H1 (cell line): ENCODE data around the gene PTCHD4. TPM values are rescaled to one million over a fixed set of nuclear protein-coding genes. Genes with fewer than 3 reads are reported as not detected.

Experiments
- CTCF ChIA-PET: fragments of 300-600 bp; sonication (Branson Sonifier 250); formaldehyde crosslinking; loops from one replicate; lab custom pipeline; 2021; ENCODE audit not compliant: partially characterized antibody; lab: Charles Lee
- POLR2A ChIA-PET: fragments of 300-600 bp; sonication (Branson Sonifier 250); formaldehyde crosslinking; loops from one replicate; lab custom pipeline; 2021; ENCODE audit warnings: inconsistent platforms; ENCODE audit not compliant: partially characterized antibody; lab: Charles Lee
- DNase-seq, 2 experiments: peaks; one replicate each; pipeline versions ENCODE4 v3.0.0 to v3.0.0-alpha.2; 2010 to 2022; ENCODE audit warnings: low spot score in 2 of 2, low read depth in 1 of 2, mixed read lengths in 1 of 2
- FAIRE-seq: peaks from 2 replicates; lab custom pipeline; 2011; peaks lifted over from hg19 to GRCh38; lab: Jason Lieb, UNC
- H2AFZ ChIP-seq: 2 replicates; pipeline ENCODE4 v1.8.1; 2012; ENCODE audit warnings: low read length, inconsistent platforms
- H2AK5ac ChIP-seq: 2 replicates; pipeline ENCODE4 v1.6.1; 2013; ENCODE audit warnings: low read depth, low read length
- H2BK120ac ChIP-seq: replicated peaks from 2 replicates; pipeline ENCODE3; 2013; ENCODE audit warnings: low read depth, low read length, inconsistent platforms
- H2BK12ac ChIP-seq: 2 replicates; pipeline ENCODE4 v1.6.1; 2013; ENCODE audit warnings: low read depth, low read length
- H2BK15ac ChIP-seq: 2 replicates; pipeline ENCODE4 v1.6.1; 2013; ENCODE audit warnings: low read length
- H2BK20ac ChIP-seq: 2 replicates; pipeline ENCODE4 v1.6.1; 2013; ENCODE audit warnings: low read length
- H2BK5ac ChIP-seq: 2 replicates; pipeline ENCODE4 v1.6.1; 2013; ENCODE audit warnings: low read depth, low read length
- H3K14ac ChIP-seq: 2 replicates; pipeline ENCODE4 v1.6.1; 2013; ENCODE audit warnings: inconsistent platforms; ENCODE audit not compliant: insufficient read length
- H3K18ac ChIP-seq: 2 replicates; pipeline ENCODE4 v1.6.1; 2013; ENCODE audit warnings: low read length; ENCODE audit errors: extremely low read depth
- H3K23ac ChIP-seq: 2 replicates; pipeline ENCODE4 v1.6.1; 2013; ENCODE audit warnings: inconsistent platforms; ENCODE audit not compliant: insufficient read length
- H3K23me2 ChIP-seq: 2 replicates; pipeline ENCODE4 v1.6.1; 2013; ENCODE audit warnings: low read depth, low read length
- H3K27ac ChIP-seq: 2 replicates; pipeline ENCODE4 v1.6.1; 2011; ENCODE audit warnings: low read depth, low read length, inconsistent platforms
- H3K27me3 ChIP-seq, 4 experiments: replicated peaks in 1 of 4; 1 replicate in 1 of 4; 2 replicates in 3 of 4; pipeline versions ENCODE4 v1.6.1 to v1.8.1; 2011 to 2013; ENCODE audit warnings: low read length in 3 of 4, mild to moderate bottlenecking in 3 of 4, inconsistent platforms in 2 of 4, mixed read lengths in 2 of 4, moderate library complexity in 1 of 4; ENCODE audit not compliant: control insufficient read depth in 3 of 4, insufficient read depth in 3 of 4; ENCODE audit errors: extremely low read depth in 1 of 4
- H3K36me3 ChIP-seq, 4 experiments: 2 replicates each; pipeline versions ENCODE4 v1.6.1 to v1.8.1; 2011 to 2013; ENCODE audit warnings: mild to moderate bottlenecking in 4 of 4, low read length in 3 of 4, moderate library complexity in 2 of 4, control low read depth in 1 of 4, inconsistent platforms in 1 of 4; ENCODE audit not compliant: insufficient read depth in 4 of 4, control insufficient read depth in 2 of 4
- H3K4ac ChIP-seq: replicated peaks from 2 replicates; pipeline ENCODE3; 2013; ENCODE audit warnings: low read length, low read depth, mixed read lengths, inconsistent platforms; ENCODE audit not compliant: insufficient read length
- H3K4me1 ChIP-seq, 4 experiments: replicated peaks in 1 of 4; 1 replicate in 1 of 4; 2 replicates in 3 of 4; pipeline versions ENCODE4 v1.6.1 to v1.8.1; 2011 to 2013; ENCODE audit warnings: low read length in 3 of 4, inconsistent platforms in 2 of 4, mixed read lengths in 1 of 4; ENCODE audit not compliant: insufficient read depth in 4 of 4, control insufficient read depth in 3 of 4
- H3K4me2 ChIP-seq, 2 experiments: 2 replicates each; pipeline versions ENCODE4 v1.6.1 to v1.8.1; 2011 to 2013; ENCODE audit warnings: low read depth in 2 of 2, low read length in 2 of 2, control low read depth in 1 of 2, inconsistent platforms in 1 of 2, mild to moderate bottlenecking in 1 of 2; ENCODE audit not compliant: insufficient read depth in 1 of 2
- H3K4me3 ChIP-seq, 4 experiments: fragments of 200-600, 300-600 bp in 1 of 4; sonication (generic), shearing (Covaris generic), sonication (Bioruptor Twin) in 1 of 4; 2 replicates each; pipeline versions ENCODE4 v1.5.1 to v1.8.1; 2011 to 2016; ENCODE audit warnings: low read length in 4 of 4, low read depth in 3 of 4, control low read depth in 2 of 4, inconsistent platforms in 2 of 4, mild to moderate bottlenecking in 2 of 4, mixed read lengths in 1 of 4, moderate library complexity in 1 of 4; ENCODE audit not compliant: insufficient read depth in 2 of 4; ENCODE audit errors: extremely low read depth in 1 of 4
- H3K56ac ChIP-seq: replicated peaks from 2 replicates; pipeline ENCODE3; 2013; ENCODE audit warnings: low read depth, mild to moderate bottlenecking, mixed read lengths, low read length, inconsistent platforms; ENCODE audit not compliant: insufficient read length
- H3K79me1 ChIP-seq: 2 replicates; pipeline ENCODE4 v1.6.1; 2013; ENCODE audit warnings: low read depth, low read length, control low read depth
- H3K79me2 ChIP-seq, 2 experiments: 2 replicates each; pipeline versions ENCODE4 v1.6.1 to v1.8.1; 2012 to 2013; ENCODE audit warnings: low read length in 2 of 2, mild to moderate bottlenecking in 2 of 2, inconsistent platforms in 1 of 2; ENCODE audit not compliant: insufficient read depth in 2 of 2, control insufficient read depth in 1 of 2
- H3K9ac ChIP-seq, 4 experiments: replicated peaks in 1 of 4; 1 replicate in 1 of 4; 2 replicates in 3 of 4; pipeline versions ENCODE4 v1.6.1 to v1.8.1; 2011 to 2013; ENCODE audit warnings: low read depth in 3 of 4, low read length in 3 of 4, control low read depth in 2 of 4, mild to moderate bottlenecking in 2 of 4, moderate library complexity in 2 of 4, inconsistent platforms in 1 of 4; ENCODE audit errors: extremely low read depth in 1 of 4
- H3K9me3 ChIP-seq, 2 experiments: 2 replicates each; pipeline versions ENCODE4 v1.6.1 to v1.8.1; 2012 to 2013; ENCODE audit warnings: mild to moderate bottlenecking in 2 of 2, moderate library complexity in 2 of 2, control low read depth in 1 of 2, inconsistent platforms in 1 of 2, low read depth in 1 of 2, low read length in 1 of 2, mixed read lengths in 1 of 2; ENCODE audit not compliant: insufficient read depth in 2 of 2
- H4K20me1 ChIP-seq, 2 experiments: replicated peaks in 1 of 2; 2 replicates each; pipeline versions ENCODE3 to v1.8.1; 2011 to 2013; ENCODE audit warnings: inconsistent platforms in 2 of 2, low read length in 2 of 2, mild to moderate bottlenecking in 1 of 2; ENCODE audit not compliant: insufficient read depth in 2 of 2, control insufficient read depth in 1 of 2
- H4K5ac ChIP-seq: 2 replicates; pipeline ENCODE4 v1.6.1; 2013; ENCODE audit warnings: low read length, low read depth, mixed read lengths, inconsistent platforms; ENCODE audit not compliant: insufficient read length
- H4K8ac ChIP-seq: 2 replicates; pipeline ENCODE4 v1.8.0; 2013; ENCODE audit warnings: mild to moderate bottlenecking, moderate library complexity, low read length, inconsistent platforms; ENCODE audit not compliant: insufficient read depth; ENCODE audit errors: extremely low read depth
- H4K91ac ChIP-seq: replicated peaks from 2 replicates; pipeline ENCODE3; 2013; ENCODE audit warnings: low read length, mixed read lengths, inconsistent platforms; ENCODE audit not compliant: insufficient read length
- BACH1 ChIP-seq: IDR thresholded peaks from 2 replicates; pipeline ENCODE4 v1.6.1; 2012; ENCODE audit warnings: low read length, improper control_type of control experiment
- CBX5 ChIP-seq: fragments of 300-800, 300-1000 bp; sonication (generic); IDR thresholded peaks from 2 replicates; pipeline ENCODE4 v1.7.1; 2016; ENCODE audit warnings: antibody characterized with exemption, low read length, low read depth
- CBX8 ChIP-seq: fragments of 300-800, 300-1000 bp; sonication (generic); IDR thresholded peaks from 2 replicates; pipeline ENCODE4 v1.7.1; 2016; ENCODE audit warnings: low read depth, low read length, borderline replicate concordance
- CTBP2 ChIP-seq: IDR thresholded peaks from 2 replicates; pipeline ENCODE4 v1.7.0; 2011; ENCODE audit warnings: borderline replicate concordance, mild to moderate bottlenecking, moderate library complexity, mixed read lengths, low read length; ENCODE audit not compliant: insufficient read depth, insufficient read length
- CTCF ChIP-seq, 3 experiments: IDR thresholded peaks; 1 replicate in 2 of 3; 2 replicates in 1 of 3; pipeline versions ENCODE4 v1.5.1 to v1.6.1; 2011; ENCODE audit warnings: low read length in 3 of 3, mild to moderate bottlenecking in 3 of 3, inconsistent platforms in 2 of 3, low read depth in 1 of 3, moderate library complexity in 1 of 3; ENCODE audit not compliant: insufficient read depth in 1 of 3; ENCODE audit errors: control extremely low read depth in 1 of 3
- JUN ChIP-seq: IDR thresholded peaks from 2 replicates; pipeline ENCODE4 v1.6.1; 2011; ENCODE audit warnings: low read depth, mild to moderate bottlenecking, improper control_type of control experiment, low read length
- RXRA ChIP-seq: IDR thresholded peaks from 2 replicates; pipeline ENCODE4 v1.6.1; 2011; ENCODE audit warnings: low read depth, mild to moderate bottlenecking, low read length, moderate library complexity; ENCODE audit not compliant: insufficient read depth
- SIRT6 ChIP-seq: IDR thresholded peaks from one replicate; pipeline ENCODE4 v1.7.1; 2012; ENCODE audit warnings: low read length, inconsistent platforms
- WGBS, 2 experiments: shearing (Covaris generic) in 1 of 2; methylation state at CpG; one replicate each; pipeline versions ENCODE4 v1.1.6 to v1.1.7; 2013 to 2015; ENCODE audit warnings: low lambda C conversion rate in 2 of 2, mixed read lengths in 2 of 2, inconsistent platforms in 1 of 2, low coverage in 1 of 2, missing lambda C conversion rate in 1 of 2; ENCODE audit not compliant: insufficient replicate concordance in 2 of 2, insufficient coverage in 1 of 2, insufficient read length in 1 of 2; ENCODE audit errors: extremely low coverage in 1 of 2, missing lambda C conversion rate in 1 of 2; 5-methylcytosine and 5-hydroxymethylcytosine counted together
- polyA plus RNA-seq, 7 experiments: library from polyadenylated mRNA; depleted of rRNA in 3 of 7; stranded (reverse) in 5 of 7; unstranded in 2 of 7; fragments of >200 nt in 5 of 7; fragments of 200-250 nt in 2 of 7; gene quantifications; 1 replicate in 5 of 7; 2 replicates in 1 of 7; 4 replicates in 1 of 7; pipeline versions ENCODE4 v1.2.1 to v1.2.3, GENCODE V29; 2011 to 2013; ENCODE audit warnings: missing spikeins in 2 of 7, mixed read lengths in 2 of 7
- total RNA-seq: library from RNA; stranded (reverse); fragmentation: NEBNext Ultra II Directional; extraction: Animal tissue kit (Norgen Biotek cat#: 25700); gene quantifications from 2 replicates; pipeline ENCODE4 v1.2.1, GENCODE V29; 2021
- TF ChIP-seq, protein P1 (sequence below): IDR thresholded peaks from 2 replicates; pipeline ENCODE4 v1.6.1; 2012; ENCODE audit warnings: inconsistent platforms

Gene PTCHD4
- total and polyA plus RNA-seq, 2 of the 8 experiments (the other 6 are each of a cell fraction or from before 2014, with no cell fraction given) = 0.17 to 0.37 TPM

DNA sequence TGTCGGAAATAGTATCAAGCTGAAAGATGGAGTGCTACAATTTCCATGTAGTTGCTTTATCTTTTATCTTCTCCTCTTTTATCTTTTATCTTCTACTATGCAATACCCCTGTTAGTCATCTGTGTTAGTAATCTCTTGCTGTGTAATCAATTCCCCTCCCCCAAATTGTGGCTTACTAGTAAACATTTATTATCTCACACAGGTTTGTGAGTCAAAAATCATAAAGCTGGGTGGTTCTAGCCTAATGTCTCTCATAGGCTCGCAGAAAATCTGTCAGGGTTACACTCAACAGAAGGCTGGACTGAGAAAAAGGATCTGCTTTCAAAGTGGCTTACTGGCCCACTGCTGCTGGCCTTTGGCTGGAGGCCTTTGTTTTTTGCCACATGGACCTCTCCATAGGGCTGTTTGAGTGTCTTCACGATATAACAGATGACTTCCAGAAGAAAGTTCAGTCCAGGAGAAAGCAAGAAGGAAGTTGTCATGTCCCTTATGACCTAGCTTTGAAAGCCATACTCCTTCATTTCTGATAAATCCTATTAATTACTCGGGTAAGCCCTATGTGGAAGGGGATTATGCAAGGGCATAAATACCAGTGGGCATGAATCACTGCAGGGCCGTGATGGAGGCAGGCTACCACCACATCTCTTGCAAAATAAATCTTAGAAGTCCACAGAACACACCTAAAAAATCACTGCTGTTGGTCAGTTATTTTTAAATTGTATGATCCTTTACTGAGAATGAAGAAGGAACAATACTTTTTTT lies 24.5 kb upstream of the PTCHD4 start:
- no peak overlapping the region for H2AFZ ChIP-seq
- no peak overlapping the region for H4K8ac ChIP-seq
- no peak overlapping the region for H3K4ac ChIP-seq
- no peak overlapping the region for H3K4me3 ChIP-seq
- H3K23ac ChIP-seq = no peak overlapping the region
- ChIA-PET CTCF (no interaction called here), POLR2A (no interaction called here)
- H3K36me3 ChIP-seq = no peaks in the 10 kb centered on the region
- no peak overlapping the region for H3K9ac ChIP-seq
- H2BK120ac ChIP-seq = no peak overlapping the region
- no peak overlapping the region for H4K91ac ChIP-seq
- H3K79me2 ChIP-seq = no peaks in the 10 kb centered on the region
- no peak overlapping the region for H2BK15ac ChIP-seq
- no peaks in the 10 kb centered on the region for H3K23me2 ChIP-seq
- H3K4me1 ChIP-seq = no peaks in the 10 kb centered on the region
- no peak overlapping the region for H3K4me2 ChIP-seq
- H3K9me3 ChIP-seq = no peaks in the 10 kb centered on the region
- FAIRE-seq (no peak), DNase-seq (no peak)
- H2BK20ac ChIP-seq = no peak overlapping the region
- H3K56ac ChIP-seq = no peak overlapping the region
- no peaks in the 10 kb centered on the region for H4K20me1 ChIP-seq
- WGBS, 2 experiments = 88% methylated on average over 5 of the region's 5 CpGs; no CpG with 5 or more reads in 1 of the 2 experiments
- no peaks in the 10 kb centered on the region for H3K79me1 ChIP-seq
- H4K5ac ChIP-seq = no peak overlapping the region
- H3K14ac ChIP-seq = no peak overlapping the region
- H3K27me3 ChIP-seq = no peaks in the 10 kb centered on the region
- H3K27ac ChIP-seq = no peak overlapping the region
- H2BK5ac ChIP-seq = no peak overlapping the region
- H2AK5ac ChIP-seq = no peak overlapping the region
- no peak overlapping the region for H3K18ac ChIP-seq
- H2BK12ac ChIP-seq = no peak overlapping the region
- TF ChIP-seq SIRT6 (no peak), CBX5 (no peak), RXRA (no peak), CTBP2 (no peak), CTCF (IDR thresholded peaks at IDR 0.05; ENCODE audit: control extremely low read depth in 1 of 3, insufficient read depth in 1 of 3, low read depth in 1 of 3, low read length in 3 of 3) (no peak), JUN (no peak), CBX8 (no peak), BACH1 (no peak)
- TF ChIP-seq, protein P1, sequence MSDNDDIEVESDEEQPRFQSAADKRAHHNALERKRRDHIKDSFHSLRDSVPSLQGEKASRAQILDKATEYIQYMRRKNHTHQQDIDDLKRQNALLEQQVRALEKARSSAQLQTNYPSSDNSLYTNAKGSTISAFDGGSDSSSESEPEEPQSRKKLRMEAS = no peak
